Measurements from ENCODE around the gene PAM. TPM values are rescaled to one million over a fixed set of nuclear protein-coding genes. Genes with fewer than 3 reads are reported as not detected.

PAM gene
- total RNA-seq, 2 donors from 2014 or later: 32.9 to 38.2 TPM

DNA sequence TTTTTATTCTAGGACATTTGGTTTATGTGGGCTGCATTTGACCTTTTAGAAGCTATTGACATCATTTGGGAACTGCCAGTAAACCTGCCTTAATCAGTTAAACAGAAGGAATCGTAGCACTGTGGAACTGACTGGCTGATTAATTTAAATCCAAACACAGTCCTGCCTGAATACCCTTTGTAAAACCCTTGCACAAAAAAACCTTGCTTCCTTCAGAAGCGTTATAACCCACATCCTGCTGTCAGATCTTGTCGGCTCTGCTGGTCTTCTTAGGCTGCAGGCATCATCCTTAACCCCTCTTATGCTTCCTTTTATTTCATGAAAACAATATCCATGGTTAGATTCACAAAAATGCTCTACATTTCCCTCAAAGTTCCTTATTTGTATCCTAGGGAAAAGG is 46.3 kb downstream of the PAM start:
- no peak overlapping the region for H3K27ac ChIP-seq (ENCODE audit: low read depth, low read length)
- peaks cover 11% of the 10 kb centered on the region for H3K4me1 ChIP-seq (ENCODE audit: control insufficient read depth, insufficient read depth, low read length)
- Mint-ChIP-seq H3K4me1 (peaks cover 55% of the 10 kb centered on the region), H3K4me3 (no peak overlapping the region), H3K27ac (no peak overlapping the region), H3K27me3 (ENCODE audit: insufficient read depth) (no peaks in the 10 kb centered on the region), H3K9me3 (peaks cover 3% of the 10 kb centered on the region), H3K36me3 (ENCODE audit: low read depth) (no peaks in the 10 kb centered on the region)
- 68 to 87% methylated on average over 3 of the region's 3 CpGs for WGBS, 2 experiments (ENCODE audit: insufficient coverage in 1 of 2, insufficient read length in 1 of 2)
- no peak overlapping the region for H3K4me3 ChIP-seq (ENCODE audit: low read length)
- H3K27me3 ChIP-seq (ENCODE audit: control insufficient read depth, insufficient read depth, low read length, poor library complexity, severe bottlenecking): no peaks in the 10 kb centered on the region
- no peak for DNase-seq
- no peaks in the 10 kb centered on the region for H3K9me3 ChIP-seq (ENCODE audit: control insufficient read depth, low read length)
- H3K36me3 ChIP-seq (ENCODE audit: control insufficient read depth, insufficient read depth, low read length): no peaks in the 10 kb centered on the region
- TF ChIP-seq, protein P1, sequence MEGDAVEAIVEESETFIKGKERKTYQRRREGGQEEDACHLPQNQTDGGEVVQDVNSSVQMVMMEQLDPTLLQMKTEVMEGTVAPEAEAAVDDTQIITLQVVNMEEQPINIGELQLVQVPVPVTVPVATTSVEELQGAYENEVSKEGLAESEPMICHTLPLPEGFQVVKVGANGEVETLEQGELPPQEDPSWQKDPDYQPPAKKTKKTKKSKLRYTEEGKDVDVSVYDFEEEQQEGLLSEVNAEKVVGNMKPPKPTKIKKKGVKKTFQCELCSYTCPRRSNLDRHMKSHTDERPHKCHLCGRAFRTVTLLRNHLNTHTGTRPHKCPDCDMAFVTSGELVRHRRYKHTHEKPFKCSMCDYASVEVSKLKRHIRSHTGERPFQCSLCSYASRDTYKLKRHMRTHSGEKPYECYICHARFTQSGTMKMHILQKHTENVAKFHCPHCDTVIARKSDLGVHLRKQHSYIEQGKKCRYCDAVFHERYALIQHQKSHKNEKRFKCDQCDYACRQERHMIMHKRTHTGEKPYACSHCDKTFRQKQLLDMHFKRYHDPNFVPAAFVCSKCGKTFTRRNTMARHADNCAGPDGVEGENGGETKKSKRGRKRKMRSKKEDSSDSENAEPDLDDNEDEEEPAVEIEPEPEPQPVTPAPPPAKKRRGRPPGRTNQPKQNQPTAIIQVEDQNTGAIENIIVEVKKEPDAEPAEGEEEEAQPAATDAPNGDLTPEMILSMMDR (conservative IDR thresholded peaks at IDR 0.05): no peak
- no peak overlapping the region for H3K9ac ChIP-seq (ENCODE audit: extremely low read depth, low read length, poor library complexity, severe bottlenecking)

DNA sequence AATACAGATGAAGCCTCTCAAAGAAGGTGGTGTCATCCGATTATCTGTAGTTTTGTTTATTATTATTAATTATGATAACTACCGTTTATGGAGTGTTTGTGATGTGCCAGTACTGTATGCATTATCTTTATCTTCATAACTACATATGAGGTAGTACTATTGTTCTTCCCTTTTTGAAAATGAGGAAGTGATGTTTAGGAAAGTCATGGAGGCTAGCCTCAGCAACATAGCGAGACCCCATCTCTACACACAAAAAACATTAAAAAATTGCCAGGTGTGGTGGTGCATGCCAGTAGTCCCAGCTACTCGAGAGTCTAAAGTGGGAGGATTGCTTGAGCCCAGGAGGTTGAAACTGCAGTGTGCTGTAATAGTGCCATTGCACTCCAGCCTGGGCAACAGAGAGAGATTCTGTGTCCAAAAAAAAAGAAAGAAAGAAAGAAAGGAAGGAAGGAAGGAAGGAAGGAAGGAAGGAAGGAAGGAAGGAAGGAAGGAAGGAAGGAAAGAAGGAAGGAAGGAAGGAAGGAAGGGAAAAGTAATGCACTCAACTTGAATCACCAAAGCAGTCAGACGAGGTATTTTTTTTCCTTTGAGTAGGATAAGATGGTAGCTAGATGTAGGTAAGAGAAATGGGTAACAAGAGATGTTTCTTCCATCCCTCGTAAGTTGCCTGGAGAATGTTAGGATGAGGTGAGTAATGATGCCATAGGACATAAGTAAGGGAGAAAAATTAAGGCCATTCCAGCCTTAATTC is 47.8 kb downstream of the PAM start:
- peaks cover 3% of the 10 kb centered on the region for H3K9me3 Mint-ChIP-seq
- no peak overlapping the region for H3K27ac ChIP-seq (ENCODE audit: low read depth, low read length)
- 95 to 97% methylated on average over 3 to 4 of the region's 6 CpGs for WGBS, 2 experiments (ENCODE audit: insufficient coverage in 1 of 2, insufficient read length in 1 of 2)
- H3K27me3 Mint-ChIP-seq (ENCODE audit: insufficient read depth): no peaks in the 10 kb centered on the region
- no peaks in the 10 kb centered on the region for H3K27me3 ChIP-seq (ENCODE audit: control insufficient read depth, insufficient read depth, low read length, poor library complexity, severe bottlenecking)
- peaks cover 14% of the 10 kb centered on the region for H3K4me1 ChIP-seq (ENCODE audit: control insufficient read depth, insufficient read depth, low read length)
- no peak overlapping the region for H3K27ac Mint-ChIP-seq
- H3K4me3 Mint-ChIP-seq: no peak overlapping the region
- DNase-seq: no peak
- H3K4me1 Mint-ChIP-seq: peaks cover 59% of the 10 kb centered on the region
- no peaks in the 10 kb centered on the region for H3K36me3 ChIP-seq (ENCODE audit: control insufficient read depth, insufficient read depth, low read length)
- no peak overlapping the region for H3K4me3 ChIP-seq (ENCODE audit: low read length)
- TF ChIP-seq, protein P1 (conservative IDR thresholded peaks at IDR 0.05): no peak
- no peaks in the 10 kb centered on the region for H3K9me3 ChIP-seq (ENCODE audit: control insufficient read depth, low read length)
- H3K36me3 Mint-ChIP-seq (ENCODE audit: low read depth): no peaks in the 10 kb centered on the region
- no peak overlapping the region for H3K9ac ChIP-seq (ENCODE audit: extremely low read depth, low read length, poor library complexity, severe bottlenecking)

DNA sequence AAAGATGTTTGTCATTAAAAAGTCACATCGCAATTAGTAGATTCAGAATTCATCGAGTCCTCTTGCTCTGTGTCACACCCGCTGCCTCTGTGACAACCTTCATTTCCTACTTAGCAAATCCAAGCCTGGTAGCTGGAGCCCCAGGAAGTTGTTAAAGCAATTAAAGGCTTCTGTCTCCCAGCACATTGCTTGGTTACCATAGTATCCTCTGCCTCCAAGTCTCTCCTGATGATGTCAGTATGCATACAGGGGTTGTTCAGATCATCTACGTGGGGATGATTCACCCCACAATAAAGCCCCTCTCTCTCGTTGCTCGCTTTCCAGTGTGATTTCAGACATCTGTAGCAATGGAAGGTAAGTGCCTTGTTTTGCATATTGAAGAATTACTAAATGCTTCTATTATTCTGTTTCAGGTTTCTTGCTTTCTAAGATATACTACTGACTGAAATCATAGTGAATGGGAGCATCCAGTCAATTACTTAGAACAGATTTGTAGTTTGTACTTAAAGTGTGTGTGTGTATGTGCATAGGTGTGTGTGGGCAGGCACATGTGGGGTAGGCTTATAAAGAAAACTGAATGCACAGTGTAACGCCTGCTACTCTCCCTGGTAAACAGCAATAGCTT is 52.9 kb downstream of the PAM start:
- Mint-ChIP-seq H3K4me3 (peak overlapping the region; percentile 0), H3K36me3 (ENCODE audit: low read depth) (no peaks in the 10 kb centered on the region), H3K9me3 (no peaks in the 10 kb centered on the region), H3K27ac (peak overlapping the region; percentile 21), H3K27me3 (ENCODE audit: insufficient read depth) (no peaks in the 10 kb centered on the region), H3K4me1 (peaks cover 49% of the 10 kb centered on the region)
- DNase-seq: peak; percentile 75
- 38 to 45% methylated on average over 4 to 7 of the region's 7 CpGs for WGBS, 2 experiments (ENCODE audit: insufficient coverage in 1 of 2, insufficient read length in 1 of 2)
- Histone ChIP-seq H3K9ac (ENCODE audit: extremely low read depth, low read length, poor library complexity, severe bottlenecking) (peak overlapping the region; percentile 45), H3K9me3 (ENCODE audit: control insufficient read depth, low read length) (no peaks in the 10 kb centered on the region), H3K4me1 (ENCODE audit: control insufficient read depth, insufficient read depth, low read length) (peaks cover 8% of the 10 kb centered on the region), H3K36me3 (ENCODE audit: control insufficient read depth, insufficient read depth, low read length) (no peaks in the 10 kb centered on the region), H3K27ac (ENCODE audit: low read depth, low read length) (peak overlapping the region; percentile 65), H3K27me3 (ENCODE audit: control insufficient read depth, insufficient read depth, low read length, poor library complexity, severe bottlenecking) (no peaks in the 10 kb centered on the region), H3K4me3 (ENCODE audit: low read length) (peak overlapping the region; percentile 61)
- TF ChIP-seq, protein P1 (conservative IDR thresholded peaks at IDR 0.05): no peak
